Left colon (tissue), 2 donors: Measurements from ENCODE around the gene MARCHF2. TPM values are rescaled to one million over a fixed set of nuclear protein-coding genes. Genes with fewer than 3 reads are reported as not detected.

Experiments
- ATAC-seq: fragments of 200-7000 bp; cut with Tn5 transposase; one replicate; pipeline ENCODE4 v1.9.1; 2020; ENCODE audit warnings: mild to moderate bottlenecking, moderate library complexity
- DNase-seq, 2 donors: peaks; one replicate each; pipeline ENCODE4 v3.0.0-alpha.2; 2020
- intact Hi-C, 2 donors: fragments of 100-400 bp; cut with DNase I in 1 of 2; cut with micrococcal nuclease in 1 of 2; formaldehyde crosslinking; loops; one replicate each; pipeline versions ENCODE4 v1.11.2 to v1.14.0; 2022; cut with DNase I, micrococcal nuclease
- total RNA-seq, 2 donors: library from RNA; stranded (reverse); fragmentation: NEBNext Ultra II Directional; extraction: Animal tissue kit (Norgen Biotek cat#: 25700); gene quantifications; one replicate each; pipeline ENCODE4 v1.2.1, GENCODE V29; 2021
- donor health status: DM: no; HTN: no; CAD: no.
- donor health status: DM: yes; HTN: yes; CAD: no.

Gene MARCHF2
- total RNA-seq, 2 donors from 2014 or later: 27.2 to 46.6 TPM

DNA sequence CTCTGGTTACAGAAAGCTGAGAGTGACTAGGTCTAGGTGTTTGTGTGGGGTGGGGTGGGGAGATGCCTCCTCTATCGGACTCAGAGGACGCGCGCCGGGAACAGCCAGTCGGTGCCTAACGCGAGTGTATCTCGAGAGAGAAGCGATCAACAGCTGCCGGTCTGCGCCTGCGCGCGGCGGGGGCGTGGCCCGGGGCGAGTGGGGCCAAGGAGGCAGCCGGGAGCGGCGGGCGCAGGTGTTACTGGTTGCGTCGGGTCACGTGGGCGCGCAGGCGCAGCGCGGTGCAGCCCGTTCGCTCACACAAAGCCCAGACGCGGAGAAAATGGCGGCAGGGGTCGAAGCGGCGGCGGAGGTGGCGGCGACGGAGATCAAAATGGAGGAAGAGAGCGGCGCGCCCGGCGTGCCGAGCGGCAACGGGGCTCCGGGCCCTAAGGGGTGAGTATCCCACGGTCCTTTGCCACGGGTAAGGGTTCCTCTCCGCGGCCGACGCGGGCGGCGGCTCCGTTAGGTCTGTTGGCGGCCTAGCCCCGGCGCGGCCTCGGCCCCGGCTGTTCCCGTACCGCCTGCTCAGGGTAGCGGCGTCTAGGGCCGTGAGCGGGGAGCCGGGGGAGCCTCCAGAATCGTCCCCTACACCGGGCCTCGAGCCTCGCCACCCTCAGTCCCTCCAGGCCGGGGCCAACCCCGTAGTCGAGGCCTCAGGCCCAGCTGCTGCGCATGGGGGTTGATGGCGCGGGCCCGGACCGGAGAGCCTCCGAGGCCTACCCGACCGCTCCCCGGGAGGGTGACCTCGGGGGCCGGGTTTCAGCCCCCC, 31.8 kb downstream of the MARCHF2 start, which contains the start of gene HNRNPM:
HNRNPM (plus strand) TSS at position 299 of the 811 bp plus-strand sequence; CDS start at position 323, 24 bp downstream.
- intact Hi-C loops: no loop called here
- peak; percentile 94 for ATAC-seq
- peak; percentile 99 to 100 for DNase-seq

GRCh38 chr19:8445488-8446001, 32.4 kb downstream of the MARCHF2 start:
- intact Hi-C loops: no loop called here
- DNase-seq: peak; percentile 67 to 72
- ATAC-seq: peak; percentile 59

GRCh38 chr19:8446061-8446709, 33.1 kb downstream of the MARCHF2 start:
- DNase-seq: no peak

GRCh38 chr19:8449830-8450229, 36.7 kb downstream of the MARCHF2 start:
- intact Hi-C loops: no loop called here
- DNase-seq: no peak
- no peak for ATAC-seq

More at GRCh38 chr19:8446061-8446709, 33.1 kb downstream of the MARCHF2 start:
- intact Hi-C loops: no loop called here
- ATAC-seq: no peak

DNA sequence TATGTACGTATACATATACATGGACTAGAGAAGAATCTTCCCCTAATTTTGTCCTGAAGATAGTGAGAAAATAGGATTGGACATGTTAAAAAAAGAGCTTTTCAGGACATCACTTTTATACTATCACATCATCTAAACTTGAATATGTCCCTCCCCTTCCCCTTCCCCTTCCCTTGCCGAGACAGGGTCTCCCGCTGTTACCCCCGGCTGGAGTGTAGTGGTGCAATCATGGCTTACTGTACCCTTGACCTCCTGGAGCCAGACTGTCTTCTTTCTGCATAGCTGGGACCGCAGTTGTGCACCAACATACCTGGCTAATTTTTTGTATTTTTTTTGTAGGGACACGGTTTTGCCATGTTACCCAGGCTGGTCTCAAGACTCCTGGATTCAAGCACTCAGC, 38.3 kb downstream of the MARCHF2 start:
- intact Hi-C loops: no loop called here
- no peak for ATAC-seq

GRCh38 chr19:8451885-8452284, 38.8 kb downstream of the MARCHF2 start:
- no peak for ATAC-seq
- no peak for DNase-seq
- intact Hi-C loops: no loop called here

More for the DNA sequence above, 38.3 kb downstream of the MARCHF2 start:
- DNase-seq: no peak

GRCh38 chr19:8452446-8453123, 39.5 kb downstream of the MARCHF2 start:
- intact Hi-C loops: no loop called here
- DNase-seq: no peak
- ATAC-seq: peak; percentile 27

DNA sequence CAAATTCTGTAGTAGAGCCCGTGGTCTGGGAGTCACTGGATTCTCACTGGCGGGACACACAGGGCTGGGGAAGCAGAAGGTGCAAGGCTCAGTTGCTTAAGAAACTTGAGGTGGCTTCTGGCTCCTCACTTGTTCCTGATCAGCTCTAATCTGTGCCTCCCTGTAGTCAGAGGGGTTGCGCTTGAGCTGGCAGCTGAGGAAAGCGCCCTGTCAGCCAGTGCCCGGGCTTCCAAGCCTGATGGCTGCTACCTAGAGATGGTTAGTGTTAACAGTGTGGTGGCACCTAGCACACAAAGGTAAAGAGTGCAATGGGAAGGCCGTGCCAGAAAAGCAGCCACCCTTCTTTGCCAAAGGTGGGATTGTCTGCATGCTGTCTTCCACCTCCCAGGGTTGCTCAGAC, 40.5 kb downstream of the MARCHF2 start:
- DNase-seq (no peak), ATAC-seq (no peak)
- intact Hi-C loops: no loop called here

DNA sequence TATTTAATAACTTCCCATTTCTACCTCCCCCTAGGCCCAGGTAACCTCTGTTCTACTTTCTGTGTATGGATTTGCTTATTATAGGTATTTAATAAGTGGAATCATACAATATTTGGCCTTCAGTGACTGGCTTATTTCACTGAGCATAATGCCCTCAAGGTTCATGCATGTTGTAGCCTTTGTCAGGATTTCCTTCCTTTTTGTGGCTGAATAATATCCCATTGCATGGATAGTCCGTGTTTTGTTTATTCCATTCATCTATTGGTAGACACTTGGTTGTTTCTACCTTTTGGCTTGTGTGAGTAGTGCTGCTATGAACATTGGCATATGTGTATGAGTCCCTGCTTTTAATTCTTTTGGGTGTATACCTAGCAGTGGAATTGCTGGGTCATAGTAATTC, 41.1 kb downstream of the MARCHF2 start:
- ATAC-seq: no peak
- intact Hi-C loops: no loop called here
- no peak for DNase-seq

DNA sequence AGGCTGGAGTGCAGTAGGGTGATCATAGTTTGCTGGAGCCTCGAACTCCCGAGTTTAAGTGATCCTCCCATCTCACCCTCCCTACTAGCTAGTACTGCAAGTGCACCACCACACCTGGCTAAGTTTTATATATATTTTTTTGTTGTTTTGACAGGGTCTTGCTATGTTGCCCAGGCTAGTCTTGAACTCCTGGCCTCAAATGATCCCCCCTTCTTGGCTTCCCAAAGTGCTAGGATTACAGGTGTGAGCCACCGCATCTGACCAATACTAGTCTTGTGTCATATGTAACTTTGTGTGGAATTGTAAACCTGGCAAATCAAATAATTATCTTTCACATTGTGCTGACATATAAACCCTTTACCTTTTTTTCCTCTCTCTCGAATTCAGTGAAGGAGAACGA, 41.9 kb downstream of the MARCHF2 start:
- DNase-seq (no peak), ATAC-seq (no peak)
- intact Hi-C loops: no loop called here

- ATAC-seq (no peak), DNase-seq (no peak)
- intact Hi-C loops: no loop called here
Observed at GRCh38 chr19:8456064-8456463, 43.0 kb downstream of the MARCHF2 start.

- intact Hi-C loops: no loop called here
- no peak for DNase-seq
- ATAC-seq: no peak
Observed at GRCh38 chr19:8457209-8457608, 44.1 kb downstream of the MARCHF2 start.

- ATAC-seq: no peak
Observed at GRCh38 chr19:8457827-8458226, 44.7 kb downstream of the MARCHF2 start.

DNA sequence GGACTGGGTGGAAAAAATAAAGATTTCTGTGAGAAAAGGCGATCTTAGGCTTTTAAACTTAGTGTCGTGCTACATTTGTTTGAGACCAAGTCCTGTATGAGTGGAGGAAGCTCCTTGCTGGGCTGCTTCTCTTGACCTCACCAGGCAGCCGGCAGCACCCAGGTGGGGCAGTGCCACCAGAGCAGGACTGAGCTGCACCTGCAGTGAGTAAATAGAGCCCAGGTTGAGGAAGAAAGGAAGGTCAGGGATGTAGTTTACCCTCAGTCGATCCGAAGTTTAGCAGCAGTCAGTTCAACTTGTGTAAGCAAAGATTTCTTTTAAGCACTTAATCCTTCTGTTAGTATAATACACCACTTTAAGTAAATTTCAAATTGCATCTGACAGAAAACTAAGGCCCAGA, 45.3 kb downstream of the MARCHF2 start:
- ATAC-seq: peak; percentile 95
- intact Hi-C loops: no loop called here
- peak in 1 of 2 donors; percentile 23 for DNase-seq

More at GRCh38 chr19:8457827-8458226, 44.7 kb downstream of the MARCHF2 start:
- intact Hi-C loops: no loop called here
- DNase-seq: no peak

DNA sequence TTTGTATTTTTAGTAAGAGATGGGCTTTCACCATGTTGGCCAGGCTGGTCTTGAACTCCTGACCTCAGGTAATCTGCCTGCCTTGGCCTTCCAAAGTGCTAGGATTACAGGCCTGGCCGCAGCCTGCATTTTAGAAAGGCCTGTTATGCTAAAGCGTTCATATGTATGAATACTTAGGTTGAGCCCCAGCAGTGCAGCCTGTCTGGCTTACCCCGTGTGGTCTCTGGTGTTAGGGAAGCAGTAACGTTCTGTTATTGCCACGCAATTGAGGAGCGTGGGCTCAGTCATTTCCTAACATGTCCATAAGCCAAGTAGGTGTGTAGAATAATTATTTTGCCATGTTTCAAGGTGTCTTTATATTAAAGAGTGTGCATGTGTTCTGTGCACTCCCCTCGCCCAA, 46.0 kb downstream of the MARCHF2 start:
- no peak for DNase-seq
- intact Hi-C loops: no loop called here
- ATAC-seq: no peak

DNA sequence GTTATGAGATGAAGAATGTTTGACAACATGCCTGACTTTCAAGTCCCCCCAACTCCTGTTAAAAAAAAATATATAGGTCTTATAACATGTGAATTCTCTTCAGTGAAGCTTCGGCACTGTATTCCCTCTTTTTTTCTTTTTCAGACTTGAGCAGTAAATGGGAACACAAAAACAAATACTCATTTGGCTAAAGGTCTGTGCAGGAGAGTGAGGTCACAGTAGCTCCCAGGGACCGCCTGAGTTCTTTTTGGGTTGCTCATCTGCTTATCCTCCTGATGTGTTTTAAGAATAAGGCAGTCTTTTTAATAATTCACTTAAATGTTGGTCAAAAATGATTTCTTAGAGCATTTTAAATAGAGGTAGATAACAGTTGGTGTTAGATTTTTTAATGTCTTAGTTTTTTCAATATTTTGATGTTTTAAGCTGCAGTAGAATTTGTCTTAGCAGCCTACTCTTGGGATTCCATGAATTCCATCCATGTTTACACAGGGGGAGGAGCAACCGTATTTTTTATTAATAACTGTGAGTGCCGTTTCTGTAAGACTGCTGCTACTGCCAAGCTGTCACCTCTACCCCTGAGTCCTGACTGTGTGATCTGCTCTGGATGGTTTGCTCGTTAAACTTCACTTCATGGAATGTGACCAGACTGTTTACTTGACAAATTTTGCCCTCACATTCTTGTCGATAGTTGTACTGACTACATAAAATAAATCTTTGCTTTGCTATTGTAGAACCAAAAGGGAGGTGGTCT, 46.6 kb downstream of the MARCHF2 start:
- intact Hi-C loops: no loop called here
- no peak for ATAC-seq
- no peak for DNase-seq

DNA sequence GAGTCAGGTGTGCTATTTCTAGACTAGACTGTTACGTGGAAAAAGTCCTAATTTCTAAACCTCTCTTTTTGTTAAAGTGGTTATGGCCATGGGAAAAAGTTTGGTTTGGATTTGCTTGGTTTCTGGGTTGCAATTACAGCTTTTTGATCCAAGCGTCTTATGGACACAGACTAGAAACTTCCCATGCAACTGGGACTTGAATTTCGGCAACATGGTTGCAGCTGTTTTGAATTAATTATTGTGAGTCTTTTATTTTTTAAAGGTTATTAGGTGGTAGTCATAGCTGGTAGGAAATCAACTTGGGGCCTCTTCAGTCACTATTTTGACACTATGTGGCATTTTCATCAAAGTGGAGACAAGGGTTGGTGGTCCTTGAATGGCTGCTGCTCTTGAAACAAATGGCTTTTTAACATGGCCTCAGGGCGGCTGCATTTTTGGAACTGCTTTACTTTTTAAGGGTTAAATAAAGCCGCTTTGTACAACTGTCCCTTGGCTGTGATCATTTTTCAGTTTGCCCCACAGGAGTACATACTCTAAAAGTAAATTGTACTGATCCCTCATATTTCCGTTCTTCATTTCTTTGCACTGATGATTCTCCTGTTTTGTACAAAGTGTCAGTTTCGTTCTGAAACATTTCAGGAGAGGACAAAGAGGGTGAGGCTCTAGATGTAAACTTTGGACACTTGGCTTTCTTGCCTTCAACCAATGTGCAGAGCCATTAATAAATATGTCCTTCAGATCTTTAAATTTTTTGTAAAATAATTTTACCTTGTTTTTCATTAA, 47.6 kb downstream of the MARCHF2 start:
- ATAC-seq: no peak
- intact Hi-C loops: no loop called here
- no peak for DNase-seq

DNA sequence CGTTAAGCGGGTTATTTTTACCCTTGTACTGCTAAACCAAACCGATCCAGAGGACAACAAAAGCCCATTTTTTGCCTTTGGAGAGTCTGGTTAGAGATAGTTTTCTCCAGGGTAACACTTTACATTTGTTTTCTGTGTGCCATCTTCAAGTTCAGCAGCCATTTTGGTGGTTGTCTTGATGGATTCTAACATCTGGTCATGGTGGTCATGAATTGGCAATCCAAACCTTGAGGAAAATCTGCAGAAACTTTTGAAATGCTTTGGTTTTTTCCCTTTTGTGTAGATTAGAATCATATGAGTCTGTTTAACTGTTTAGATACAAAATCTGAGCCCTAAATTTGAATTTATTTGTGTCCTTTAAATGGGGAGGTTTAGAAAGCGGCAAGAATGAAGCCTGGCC, 48.3 kb downstream of the MARCHF2 start:
- intact Hi-C loops: no loop called here
- ATAC-seq: no peak

More for the DNA sequence above, 48.3 kb downstream of the MARCHF2 start:
- DNase-seq: no peak
